ENCODE results near the gene POU2F1. TPM values are rescaled to one million over a fixed set of nuclear protein-coding genes. Genes with fewer than 3 reads are reported as not detected.

POU2F1 gene
- total RNA-seq, 2 donors from 2014 or later = 48.6 to 49.4 TPM

DNA sequence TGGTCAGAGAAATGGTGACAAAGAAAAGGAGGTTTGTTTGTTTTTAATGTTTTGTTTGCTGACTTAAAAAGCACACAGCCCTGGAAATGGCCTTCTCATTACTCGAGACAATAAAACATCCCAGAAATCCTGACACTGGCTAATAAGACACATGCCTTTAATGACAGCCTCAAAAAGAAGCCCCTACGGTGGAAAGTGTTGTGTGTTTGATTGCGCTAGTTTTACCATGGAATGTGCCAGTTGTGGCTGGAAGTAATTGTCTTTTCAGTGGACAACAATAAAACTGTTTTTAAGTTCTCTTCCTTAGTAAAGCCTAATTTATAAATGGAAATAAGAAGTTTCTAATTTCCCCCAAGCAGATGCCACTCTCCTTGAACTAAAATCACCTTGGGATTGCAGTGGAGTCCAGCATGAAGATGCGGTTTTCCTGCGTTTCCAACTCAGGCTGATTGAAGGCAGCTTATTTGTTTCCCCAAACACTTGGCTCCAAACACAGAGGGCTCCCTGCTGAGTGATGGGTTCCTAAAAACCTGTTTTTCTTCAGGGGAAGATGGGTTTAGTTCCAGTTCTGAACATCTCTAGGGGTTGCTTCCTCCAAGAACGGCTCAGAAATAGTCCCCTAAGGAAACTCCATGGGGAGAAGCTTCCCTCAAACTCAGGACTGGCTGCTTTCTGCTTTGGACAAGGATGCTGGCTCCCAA lies 243.3 kb downstream of the POU2F1 start:
- no peak for DNase-seq
- Mint-ChIP-seq H3K4me1 (peaks cover 15% of the 10 kb centered on the region), H3K27me3 (ENCODE audit: insufficient read depth) (peaks cover 1% of the 10 kb centered on the region), H3K27ac (no peak overlapping the region), H3K36me3 (ENCODE audit: low read depth) (no peaks in the 10 kb centered on the region), H3K9me3 (no peaks in the 10 kb centered on the region), H3K4me3 (no peak overlapping the region)
- H3K4me1 ChIP-seq (ENCODE audit: control insufficient read depth, insufficient read depth, low read length) = peaks cover 6% of the 10 kb centered on the region
- TF ChIP-seq, protein P1, sequence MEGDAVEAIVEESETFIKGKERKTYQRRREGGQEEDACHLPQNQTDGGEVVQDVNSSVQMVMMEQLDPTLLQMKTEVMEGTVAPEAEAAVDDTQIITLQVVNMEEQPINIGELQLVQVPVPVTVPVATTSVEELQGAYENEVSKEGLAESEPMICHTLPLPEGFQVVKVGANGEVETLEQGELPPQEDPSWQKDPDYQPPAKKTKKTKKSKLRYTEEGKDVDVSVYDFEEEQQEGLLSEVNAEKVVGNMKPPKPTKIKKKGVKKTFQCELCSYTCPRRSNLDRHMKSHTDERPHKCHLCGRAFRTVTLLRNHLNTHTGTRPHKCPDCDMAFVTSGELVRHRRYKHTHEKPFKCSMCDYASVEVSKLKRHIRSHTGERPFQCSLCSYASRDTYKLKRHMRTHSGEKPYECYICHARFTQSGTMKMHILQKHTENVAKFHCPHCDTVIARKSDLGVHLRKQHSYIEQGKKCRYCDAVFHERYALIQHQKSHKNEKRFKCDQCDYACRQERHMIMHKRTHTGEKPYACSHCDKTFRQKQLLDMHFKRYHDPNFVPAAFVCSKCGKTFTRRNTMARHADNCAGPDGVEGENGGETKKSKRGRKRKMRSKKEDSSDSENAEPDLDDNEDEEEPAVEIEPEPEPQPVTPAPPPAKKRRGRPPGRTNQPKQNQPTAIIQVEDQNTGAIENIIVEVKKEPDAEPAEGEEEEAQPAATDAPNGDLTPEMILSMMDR (conservative IDR thresholded peaks at IDR 0.05) = no peak
- no peaks in the 10 kb centered on the region for H3K9me3 ChIP-seq (ENCODE audit: control insufficient read depth, low read length)
- H3K4me3 ChIP-seq (ENCODE audit: low read length) = no peak overlapping the region
- no peak overlapping the region for H3K9ac ChIP-seq (ENCODE audit: extremely low read depth, low read length, poor library complexity, severe bottlenecking)
- H3K36me3 ChIP-seq (ENCODE audit: control insufficient read depth, insufficient read depth, low read length) = no peaks in the 10 kb centered on the region
- WGBS, 2 experiments (ENCODE audit: insufficient coverage in 1 of 2, insufficient read length in 1 of 2) = 66 to 81% methylated on average over 3 to 6 of the region's 6 CpGs
- no peak overlapping the region for H3K27ac ChIP-seq (ENCODE audit: low read depth, low read length)
- H3K27me3 ChIP-seq (ENCODE audit: control insufficient read depth, insufficient read depth, low read length, poor library complexity, severe bottlenecking) = no peaks in the 10 kb centered on the region

DNA sequence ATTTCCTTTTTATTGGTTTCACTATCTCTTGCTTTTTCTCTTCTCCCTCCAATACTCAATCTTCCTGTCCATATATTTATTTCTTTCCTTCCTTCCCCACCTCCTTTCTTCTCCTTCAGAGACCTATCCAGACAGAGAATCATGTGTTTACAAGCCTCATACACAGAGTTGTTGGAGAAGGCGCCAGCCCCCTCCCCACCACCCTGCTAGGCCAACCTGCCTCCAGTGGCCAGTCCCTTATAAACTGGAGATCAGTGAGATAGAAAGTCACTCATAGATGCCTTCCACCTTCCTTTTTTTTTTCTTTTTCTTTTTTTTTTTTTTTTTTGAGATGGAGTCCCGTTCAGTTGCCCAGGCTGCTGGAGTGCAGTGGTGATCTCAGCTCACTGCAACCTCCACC lies 244.3 kb downstream of the POU2F1 start:
- H3K27ac ChIP-seq (ENCODE audit: low read depth, low read length) = no peak overlapping the region
- H3K9ac ChIP-seq (ENCODE audit: extremely low read depth, low read length, poor library complexity, severe bottlenecking) = no peak overlapping the region
- no peak for DNase-seq
- no peaks in the 10 kb centered on the region for H3K36me3 ChIP-seq (ENCODE audit: control insufficient read depth, insufficient read depth, low read length)
- no peak overlapping the region for H3K4me3 ChIP-seq (ENCODE audit: low read length)
- no peak overlapping the region for H3K4me3 Mint-ChIP-seq
- TF ChIP-seq, protein P1 (conservative IDR thresholded peaks at IDR 0.05) = no peak
- no peaks in the 10 kb centered on the region for H3K36me3 Mint-ChIP-seq (ENCODE audit: low read depth)
- H3K27ac Mint-ChIP-seq = no peak overlapping the region
- no peaks in the 10 kb centered on the region for H3K9me3 Mint-ChIP-seq
- 95% methylated on average over 2 of the region's 2 CpGs; no CpG with 5 or more reads in 1 of the 2 experiments for WGBS, 2 experiments (ENCODE audit: insufficient coverage in 1 of 2, insufficient read length in 1 of 2)
- peaks cover 15% of the 10 kb centered on the region for H3K4me1 Mint-ChIP-seq
- no peaks in the 10 kb centered on the region for H3K9me3 ChIP-seq (ENCODE audit: control insufficient read depth, low read length)
- no peaks in the 10 kb centered on the region for H3K27me3 ChIP-seq (ENCODE audit: control insufficient read depth, insufficient read depth, low read length, poor library complexity, severe bottlenecking)
- H3K4me1 ChIP-seq (ENCODE audit: control insufficient read depth, insufficient read depth, low read length) = peaks cover 6% of the 10 kb centered on the region
- H3K27me3 Mint-ChIP-seq (ENCODE audit: insufficient read depth) = peaks cover 1% of the 10 kb centered on the region

DNA sequence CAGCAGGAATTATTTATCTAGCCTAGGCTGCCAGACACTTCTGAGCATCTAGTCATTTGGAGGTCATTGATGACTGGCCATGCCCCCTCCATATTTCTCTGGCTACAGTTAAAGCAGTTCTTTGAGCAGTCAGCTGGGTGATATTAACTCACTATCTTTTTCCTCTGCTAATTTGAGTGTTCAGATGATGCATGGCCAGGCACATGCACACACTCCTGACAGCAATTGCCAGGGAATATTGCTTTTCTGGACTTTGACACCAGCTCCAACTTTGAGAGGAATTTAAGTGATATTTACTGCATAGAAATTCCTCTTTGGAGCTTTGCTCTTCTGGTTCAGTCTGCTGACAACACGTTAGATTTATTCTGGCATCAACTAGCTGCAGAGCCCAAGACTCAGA lies 245.1 kb downstream of the POU2F1 start:
- H3K36me3 ChIP-seq (ENCODE audit: control insufficient read depth, insufficient read depth, low read length) = no peaks in the 10 kb centered on the region
- H3K4me3 Mint-ChIP-seq = no peak overlapping the region
- no peaks in the 10 kb centered on the region for H3K27me3 ChIP-seq (ENCODE audit: control insufficient read depth, insufficient read depth, low read length, poor library complexity, severe bottlenecking)
- H3K4me1 ChIP-seq (ENCODE audit: control insufficient read depth, insufficient read depth, low read length) = peaks cover 6% of the 10 kb centered on the region
- H3K4me3 ChIP-seq (ENCODE audit: low read length) = no peak overlapping the region
- H3K36me3 Mint-ChIP-seq (ENCODE audit: low read depth) = no peaks in the 10 kb centered on the region
- H3K27ac Mint-ChIP-seq = no peak overlapping the region
- no peaks in the 10 kb centered on the region for H3K9me3 Mint-ChIP-seq
- H3K4me1 Mint-ChIP-seq = peaks cover 15% of the 10 kb centered on the region
- DNase-seq = no peak
- no peaks in the 10 kb centered on the region for H3K9me3 ChIP-seq (ENCODE audit: control insufficient read depth, low read length)
- TF ChIP-seq, protein P1 (conservative IDR thresholded peaks at IDR 0.05) = no peak
- no peak overlapping the region for H3K27ac ChIP-seq (ENCODE audit: low read depth, low read length)
- 91% methylated on average over 1 of the region's 1 CpG for WGBS, 2 experiments (ENCODE audit: insufficient coverage in 1 of 2, insufficient read length in 1 of 2)
- peaks cover 1% of the 10 kb centered on the region for H3K27me3 Mint-ChIP-seq (ENCODE audit: insufficient read depth)
- no peak overlapping the region for H3K9ac ChIP-seq (ENCODE audit: extremely low read depth, low read length, poor library complexity, severe bottlenecking)

Data from endodermal cell (in vitro differentiated cells).